Sigmoid colon (tissue), 4 donors: ENCODE measurements around the gene ZWILCH.

Source experiments
- EP300 ChIP-seq, 4 donors: sonication (generic); formaldehyde crosslinking; IDR thresholded peaks; one replicate each; pipeline ENCODE4 v1.6.1; 2017; ENCODE audit warnings: antibody characterized with exemption in 4 of 4
- POLR2AphosphoS5 ChIP-seq, 4 donors: sonication (generic); formaldehyde crosslinking; IDR thresholded peaks; one replicate each; pipeline ENCODE4 v1.6.1; 2017; ENCODE audit warnings: antibody characterized with exemption in 4 of 4
- TF ChIP-seq, protein P1 (sequence below), 4 experiments: fragments of 450-650 bp in 3 of 4; fragments of 200-600 bp in 1 of 4; IDR thresholded peaks; one replicate each; pipeline ENCODE4 v1.5.1; 2016 to 2019; ENCODE audit warnings: antibody characterized with exemption in 4 of 4, mild to moderate bottlenecking in 3 of 4, moderate library complexity in 2 of 4

DNA sequence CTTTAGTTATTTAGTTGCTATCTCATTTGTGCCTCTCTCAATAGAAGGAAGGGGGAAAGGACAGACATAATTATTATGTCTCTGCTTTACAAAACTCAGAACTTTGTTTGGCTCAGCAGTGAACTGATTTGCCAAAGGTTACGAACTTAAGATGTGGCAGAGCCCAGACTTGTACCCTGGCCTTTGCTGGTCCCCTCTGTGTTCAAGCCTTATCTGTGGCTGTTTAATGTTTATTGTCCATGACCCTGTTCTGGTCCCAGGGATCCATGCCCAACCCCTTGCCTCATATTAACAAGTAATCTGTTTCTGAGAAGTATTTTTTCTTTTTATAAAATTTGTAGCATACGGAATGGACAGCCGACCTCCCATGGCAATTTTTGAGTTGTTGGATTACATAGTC lies 18.2 kb upstream of the ZWILCH start:
- TF ChIP-seq POLR2AphosphoS5 (IDR thresholded peaks at IDR 0.05) = no peak
- TF ChIP-seq, protein P1, sequence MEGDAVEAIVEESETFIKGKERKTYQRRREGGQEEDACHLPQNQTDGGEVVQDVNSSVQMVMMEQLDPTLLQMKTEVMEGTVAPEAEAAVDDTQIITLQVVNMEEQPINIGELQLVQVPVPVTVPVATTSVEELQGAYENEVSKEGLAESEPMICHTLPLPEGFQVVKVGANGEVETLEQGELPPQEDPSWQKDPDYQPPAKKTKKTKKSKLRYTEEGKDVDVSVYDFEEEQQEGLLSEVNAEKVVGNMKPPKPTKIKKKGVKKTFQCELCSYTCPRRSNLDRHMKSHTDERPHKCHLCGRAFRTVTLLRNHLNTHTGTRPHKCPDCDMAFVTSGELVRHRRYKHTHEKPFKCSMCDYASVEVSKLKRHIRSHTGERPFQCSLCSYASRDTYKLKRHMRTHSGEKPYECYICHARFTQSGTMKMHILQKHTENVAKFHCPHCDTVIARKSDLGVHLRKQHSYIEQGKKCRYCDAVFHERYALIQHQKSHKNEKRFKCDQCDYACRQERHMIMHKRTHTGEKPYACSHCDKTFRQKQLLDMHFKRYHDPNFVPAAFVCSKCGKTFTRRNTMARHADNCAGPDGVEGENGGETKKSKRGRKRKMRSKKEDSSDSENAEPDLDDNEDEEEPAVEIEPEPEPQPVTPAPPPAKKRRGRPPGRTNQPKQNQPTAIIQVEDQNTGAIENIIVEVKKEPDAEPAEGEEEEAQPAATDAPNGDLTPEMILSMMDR (IDR thresholded peaks at IDR 0.05) = no peak
- no peak for TF ChIP-seq EP300 (IDR thresholded peaks at IDR 0.05)
